Ovary (tissue), 9 donors: ENCODE data around the gene ECHDC3. TPM values are rescaled to one million over a fixed set of nuclear protein-coding genes. Genes with fewer than 3 reads are reported as not detected.

Experiments used
- DNase-seq, 5 donors: peaks; one replicate each; pipeline ENCODE4 v3.0.0-alpha.2; 2019 to 2020
- H3K27ac ChIP-seq, 2 donors: fragments of 200-600 bp; one replicate each; pipeline versions ENCODE4 v1.5.1 to v1.8.0; 2019 to 2022
- H3K27me3 ChIP-seq: fragments of 200-600 bp; one replicate; pipeline ENCODE4 v1.8.0; 2022
- H3K36me3 ChIP-seq: fragments of 200-600 bp; sonication (generic); one replicate; pipeline ENCODE4 v1.5.1; 2019
- H3K4me1 ChIP-seq: one replicate; pipeline ENCODE4 v1.8.1; 2013; ENCODE audit warnings: mild to moderate bottlenecking, moderate library complexity; ENCODE audit not compliant: insufficient read depth
- H3K4me3 ChIP-seq: fragments of 200-600 bp; sonication (generic); one replicate; pipeline ENCODE4 v1.5.1; 2017
- H3K9me3 ChIP-seq, 2 donors: fragments of 200-600 bp in 1 of 2; sonication (generic) in 1 of 2; one replicate each; pipeline versions ENCODE4 v1.5.1 to v1.8.1; 2013 to 2019; ENCODE audit warnings: mild to moderate bottlenecking in 1 of 2, moderate library complexity in 1 of 2
- CTCF ChIP-seq, 3 donors: fragments of 450-650 bp in 2 of 3; fragments of 200-600 bp in 1 of 3; IDR thresholded peaks; one replicate each; pipeline versions ENCODE4 v1.5.1 to v1.8.0; 2016 to 2022; ENCODE audit warnings: antibody characterized with exemption in 3 of 3, mild to moderate bottlenecking in 1 of 3
- EP300 ChIP-seq: sonication (generic); formaldehyde crosslinking; IDR thresholded peaks from one replicate; pipeline ENCODE4 v1.6.1; 2017; ENCODE audit warnings: antibody characterized with exemption
- POLR2A ChIP-seq: fragments of 450-650 bp; IDR thresholded peaks from one replicate; pipeline ENCODE4 v1.6.1; 2017; ENCODE audit warnings: antibody characterized with exemption, mild to moderate bottlenecking, moderate library complexity
- WGBS, 3 donors: extraction: QIAGEN DNeasy Blood & Tissue Kit in 1 of 3; methylation state at CpG; one replicate each; pipeline versions ENCODE4 v1.1.5 to v1.1.7; 2013 to 2017; 5-methylcytosine and 5-hydroxymethylcytosine counted together
- intact Hi-C, 4 donors: fragments of 100-400 bp; cut with DNase I; formaldehyde crosslinking; loops; one replicate each; pipeline versions ENCODE4 v1.11.0 to v1.15.1; 2022 to 2023
- polyA plus RNA-seq, 2 donors: library from polyadenylated mRNA; stranded (reverse); fragments of 200-250 nt in 1 of 2; fragments of 350-450 nt in 1 of 2; fragmentation: Illumina TruSeq in 1 of 2; extraction: RNeasy Lipid Tissue Mini Kit (QIAGEN cat#74804) in 1 of 2; gene quantifications; one replicate each; pipeline ENCODE4 v1.2.3, GENCODE V29; 2013 to 2014
- total RNA-seq, 7 donors: library from RNA; depleted of rRNA in 2 of 7; stranded (reverse); fragments of >200 nt in 2 of 7; fragmentation: NEBNext Ultra II Directional in 3 of 7; extraction: Animal tissue kit (Norgen Biotek cat#: 25700) in 3 of 7; gene quantifications; one replicate each; pipeline versions ENCODE4 v1.1.0 to v1.2.4, GENCODE V29; 2016 to 2023
- donor health status: DM: no; HTN: no; CAD: no; lungs with moderate emphysema.
- donor health status: DM: no; HTN: no; CAD: no.
- donor health status: Bipolar disorder and iron deficiency.
- donor health status: DM: yes; HTN: yes; CAD: no.
- donor health status: DM: no; HTN: no; CAD: no.
- donor health status: DM: yes; HTN: yes; CAD: no.

The ECHDC3 gene
- total and polyA plus RNA-seq, 9 donors, result 13.1 to 33.2 (median 17.8) TPM

GRCh38 chr10:11740907-11741306 is 1.3 kb upstream of the ECHDC3 start:
- TF ChIP-seq POLR2A (no peak), CTCF (IDR thresholded peaks at IDR 0.05) (no peak), EP300 (no peak)
- Histone ChIP-seq H3K4me3 (no peak overlapping the region), H3K4me1 (peaks cover 6% of the 10 kb centered on the region), H3K27ac (no peak overlapping the region), H3K36me3 (no peaks in the 10 kb centered on the region), H3K27me3 (no peaks in the 10 kb centered on the region), H3K9me3 (no peaks in the 10 kb centered on the region)
- WGBS, 3 donors, result 91 to 97% (median 95%) methylated on average over 11 of the region's 11 CpGs
- no peak for DNase-seq
- intact Hi-C loops, result no loop called here

DNA sequence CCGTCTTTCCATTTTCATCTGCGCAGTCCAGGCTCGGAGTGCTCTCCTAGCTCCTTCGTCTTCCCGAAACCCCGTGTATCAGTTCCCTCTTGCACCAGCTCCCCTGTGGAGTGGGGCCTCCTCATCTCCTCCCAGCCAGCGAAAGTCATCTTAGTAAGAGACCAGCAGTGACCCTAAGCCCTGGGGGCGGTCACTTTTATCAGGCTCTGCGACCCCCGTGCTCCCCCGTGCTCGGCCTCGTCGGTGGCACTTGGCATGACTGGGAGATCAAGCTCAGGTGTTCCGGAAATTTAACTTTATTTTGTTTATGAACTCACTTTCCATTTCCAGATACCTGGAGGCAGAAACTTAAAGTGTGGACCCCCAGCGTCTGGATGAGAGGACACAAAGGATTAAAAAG is 574 bp upstream of the ECHDC3 start:
- Histone ChIP-seq H3K9me3 (no peaks in the 10 kb centered on the region), H3K36me3 (no peaks in the 10 kb centered on the region), H3K27me3 (no peaks in the 10 kb centered on the region), H3K27ac (no peak overlapping the region), H3K4me3 (peak overlapping the region; percentile 42), H3K4me1 (peaks cover 6% of the 10 kb centered on the region)
- peak in 1 of 5 donors; percentile 41 for DNase-seq
- WGBS, 3 donors, result 59 to 70% (median 62%) methylated on average over 16 of the region's 16 CpGs
- TF ChIP-seq EP300, result no peak
- no peak for TF ChIP-seq POLR2A
- no peak for TF ChIP-seq CTCF (IDR thresholded peaks at IDR 0.05)
- intact Hi-C loops, result no loop called here

GRCh38 chr10:11742779-11743298 is 657 bp downstream of the ECHDC3 start:
- Histone ChIP-seq H3K36me3 (no peaks in the 10 kb centered on the region), H3K4me3 (peak overlapping the region; percentile 42), H3K9me3 (no peaks in the 10 kb centered on the region), H3K4me1 (peaks cover 7% of the 10 kb centered on the region), H3K27ac (peak overlapping the region; percentile 10 to 76), H3K27me3 (no peaks in the 10 kb centered on the region)
- intact Hi-C loops, result no loop called here
- DNase-seq, result peak in 4 of 5 donors; percentile 27 to 61 (median 53)
- whole genome bisulfite sequencing, 3 donors, result 21 to 56% (median 49%) methylated on average over 17 to 31 of the region's 31 CpGs
- no peak for TF ChIP-seq CTCF (IDR thresholded peaks at IDR 0.05)
- no peak for TF ChIP-seq EP300
- no peak for TF ChIP-seq POLR2A

DNA sequence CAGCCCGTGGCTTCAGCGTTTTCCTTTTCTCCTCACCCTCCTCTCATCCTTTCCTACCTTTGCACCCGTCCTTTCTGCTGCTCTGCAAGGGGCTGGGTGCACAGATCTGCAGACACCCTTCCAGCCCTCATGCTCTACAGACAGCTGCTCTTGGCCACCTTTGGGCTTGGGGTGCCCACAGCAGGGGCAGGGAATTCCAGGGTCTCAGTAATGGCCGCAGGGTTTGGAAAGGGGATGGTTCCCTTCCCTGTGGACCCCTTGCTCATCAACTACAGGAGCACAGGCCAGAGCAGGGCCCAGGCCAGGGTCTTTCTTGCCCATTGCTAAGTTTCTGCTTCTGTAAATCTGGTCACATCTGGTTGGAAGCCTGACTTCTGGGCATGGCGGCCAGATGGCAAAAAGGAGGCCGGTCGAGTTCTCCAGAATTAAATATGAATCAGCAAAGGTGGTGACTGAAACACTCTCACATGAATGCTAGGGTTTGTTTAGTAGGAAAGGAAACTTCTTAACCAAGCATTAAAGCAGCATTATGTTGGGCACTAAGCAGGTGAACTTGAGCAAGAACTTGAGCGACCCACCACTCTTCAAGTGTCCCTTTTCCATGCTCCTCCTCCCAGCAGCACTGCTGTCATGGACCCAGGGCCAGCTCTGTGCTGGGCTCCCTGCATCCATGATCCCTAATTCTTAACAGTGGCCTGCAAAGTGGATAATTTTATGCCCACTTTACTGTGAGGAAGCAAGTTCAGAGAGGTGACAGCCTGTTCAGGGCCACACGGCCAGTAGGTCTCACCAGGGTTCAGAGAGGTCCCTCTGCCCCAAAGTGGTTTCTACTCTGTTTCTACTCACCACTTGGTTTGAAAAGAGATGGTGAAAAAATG is 1.5 kb downstream of the ECHDC3 start:
- intact Hi-C loops, result no loop called here
- WGBS, 3 donors, result 83 to 85% (median 84%) methylated on average over 9 of the region's 9 CpGs
- Histone ChIP-seq H3K4me1 (peaks cover 8% of the 10 kb centered on the region), H3K36me3 (no peaks in the 10 kb centered on the region), H3K9me3 (no peaks in the 10 kb centered on the region), H3K4me3 (no peak overlapping the region), H3K27me3 (no peaks in the 10 kb centered on the region), H3K27ac (no peak overlapping the region)
- TF ChIP-seq POLR2A, result no peak
- no peak for TF ChIP-seq EP300
- no peak for TF ChIP-seq CTCF (IDR thresholded peaks at IDR 0.05)
- DNase-seq, result no peak
